Measurements from ENCODE around the gene GNGT2.
"Not testable (repeated sequence)": the region's sequence is repeated elsewhere in the genome, so short reads cannot be mapped to it uniquely, and the experiment has no call there.

GNGT2 gene

DNA sequence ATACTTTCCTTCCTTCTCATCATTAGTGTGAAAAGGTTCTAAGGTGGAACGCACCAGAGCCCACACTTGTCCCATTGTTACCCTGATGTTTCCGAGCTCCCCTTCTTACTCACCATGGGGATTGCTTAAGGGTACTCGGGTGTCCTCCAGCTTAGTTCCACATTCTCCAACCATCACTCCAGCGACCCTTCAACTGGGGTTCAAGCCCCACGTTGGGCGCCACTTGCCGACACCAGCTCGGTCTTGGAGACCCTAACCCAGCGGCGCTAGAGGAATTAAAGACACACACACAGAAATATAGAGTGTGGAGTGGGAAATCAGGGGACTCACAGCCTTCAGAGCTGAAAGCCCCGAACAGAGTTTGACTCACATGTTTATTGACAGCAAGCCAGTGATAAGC lies 34.4 kb downstream of the GNGT2 start:
- 94% methylated on average over 10 of the region's 11 CpGs for WGBS
- H3K4ac ChIP-seq (ENCODE audit: low read depth in 1 of 2, low read length in 2 of 2); H3K36me3 ChIP-seq (ENCODE audit: control insufficient read depth in 1 of 2, insufficient read depth in 2 of 2, low read depth in 1 of 2, low read length in 2 of 2); DNase-seq; H2BK5ac ChIP-seq (ENCODE audit: low read depth, low read length, poor library complexity, severe bottlenecking); H3K27ac ChIP-seq (ENCODE audit: low read length, poor library complexity, severe bottlenecking); H2AFZ ChIP-seq (ENCODE audit: low read depth, low read length); H2BK12ac ChIP-seq (ENCODE audit: low read length in 2 of 2); H3K4me2 ChIP-seq (ENCODE audit: low read length, poor library complexity, severe bottlenecking); H3K14ac ChIP-seq (ENCODE audit: low read length in 2 of 2); H2BK120ac ChIP-seq (ENCODE audit: low read depth, low read length); H2AK5ac ChIP-seq (ENCODE audit: low read length, severe bottlenecking); H3K23ac ChIP-seq (ENCODE audit: low read length in 2 of 2); H2BK15ac ChIP-seq (ENCODE audit: low read depth, poor library complexity, severe bottlenecking); H3K9ac ChIP-seq (ENCODE audit: low read length); H3K18ac ChIP-seq (ENCODE audit: low read depth in 1 of 2, low read length in 2 of 2); H4K91ac ChIP-seq (ENCODE audit: low read length); H4K8ac ChIP-seq (ENCODE audit: low read length); H3K4me3 ChIP-seq (ENCODE audit: insufficient read depth in 1 of 2, low read depth in 1 of 2, low read length in 2 of 2); H3K4me1 ChIP-seq (ENCODE audit: control insufficient read depth, insufficient read depth, low read depth, low read length); H3K79me1 ChIP-seq (replicated peaks; ENCODE audit: low read length, poor library complexity, severe bottlenecking): not testable (repeated sequence)
- peaks cover 29% of the 10 kb centered on the region for H3K9me3 ChIP-seq (ENCODE audit: control insufficient read depth, low read length)
- peaks cover 0 to 11% of the 10 kb centered on the region in 2 experiments for H3K27me3 ChIP-seq (ENCODE audit: control insufficient read depth in 1 of 2, insufficient read depth in 1 of 2, low read length in 2 of 2)

DNA sequence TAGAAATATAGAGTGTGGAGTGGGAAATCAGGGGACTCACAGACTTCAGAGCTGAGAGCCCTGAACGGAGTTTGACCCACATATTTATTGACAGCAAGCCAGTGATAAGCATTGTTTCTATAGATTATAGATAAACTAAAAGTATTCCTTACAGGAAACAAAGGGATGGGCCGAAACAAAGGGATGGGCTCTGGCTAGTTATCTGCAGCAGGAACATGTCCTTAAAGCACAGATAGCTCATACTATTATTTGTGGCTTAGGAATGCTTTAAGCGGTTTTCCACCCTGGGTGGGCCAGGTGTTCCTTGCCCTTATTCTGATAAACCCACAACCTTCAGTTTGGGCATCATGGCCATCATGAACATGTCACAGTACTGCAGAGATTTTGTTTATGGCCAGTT lies 39.7 kb downstream of the GNGT2 start:
- H3K4ac ChIP-seq (ENCODE audit: low read depth in 1 of 2, low read length in 2 of 2); H3K9ac ChIP-seq (ENCODE audit: low read length); H2AFZ ChIP-seq (ENCODE audit: low read depth, low read length); H3K4me1 ChIP-seq (ENCODE audit: control insufficient read depth, insufficient read depth, low read depth, low read length); H3K79me1 ChIP-seq (replicated peaks; ENCODE audit: low read length, poor library complexity, severe bottlenecking); H4K8ac ChIP-seq (ENCODE audit: low read length); H3K4me2 ChIP-seq (ENCODE audit: low read length, poor library complexity, severe bottlenecking); H3K18ac ChIP-seq (ENCODE audit: low read depth in 1 of 2, low read length in 2 of 2); H3K27ac ChIP-seq (ENCODE audit: low read length, poor library complexity, severe bottlenecking); DNase-seq; H3K14ac ChIP-seq (ENCODE audit: low read length in 2 of 2); H4K91ac ChIP-seq (ENCODE audit: low read length); H2BK120ac ChIP-seq (ENCODE audit: low read depth, low read length); H2BK15ac ChIP-seq (ENCODE audit: low read depth, poor library complexity, severe bottlenecking); H2BK12ac ChIP-seq (ENCODE audit: low read length in 2 of 2); H3K23ac ChIP-seq (ENCODE audit: low read length in 2 of 2); H2AK5ac ChIP-seq (ENCODE audit: low read length, severe bottlenecking); H3K4me3 ChIP-seq (ENCODE audit: insufficient read depth in 1 of 2, low read depth in 1 of 2, low read length in 2 of 2); H3K36me3 ChIP-seq (ENCODE audit: control insufficient read depth in 1 of 2, insufficient read depth in 2 of 2, low read depth in 1 of 2, low read length in 2 of 2); H2BK5ac ChIP-seq (ENCODE audit: low read depth, low read length, poor library complexity, severe bottlenecking): not testable (repeated sequence)
- 92% methylated on average over 1 of the region's 3 CpGs for WGBS
- H3K9me3 ChIP-seq (ENCODE audit: control insufficient read depth, low read length) = peaks cover 25% of the 10 kb centered on the region
- peaks cover 10 to 61% of the 10 kb centered on the region in 2 experiments for H3K27me3 ChIP-seq (ENCODE audit: control insufficient read depth in 1 of 2, insufficient read depth in 1 of 2, low read length in 2 of 2)

DNA sequence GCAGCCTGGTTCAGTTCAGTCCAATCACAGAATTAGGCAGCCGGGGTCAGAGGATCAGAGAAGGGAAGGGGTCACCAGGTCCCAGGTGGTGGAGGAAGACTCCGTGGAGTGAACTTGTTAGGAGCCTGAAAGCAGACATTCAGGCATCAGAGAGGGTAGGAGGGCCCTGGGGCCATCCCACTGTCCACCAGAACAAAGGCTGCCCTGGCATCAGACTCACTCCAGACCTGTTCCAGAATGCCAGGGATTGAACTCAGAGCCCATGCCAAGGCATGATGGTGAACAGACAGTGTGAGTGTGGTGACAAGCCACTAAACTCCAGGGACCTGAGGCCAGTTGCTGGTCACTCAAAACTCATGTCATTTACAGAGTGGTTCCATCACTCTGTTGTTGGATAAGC lies 40.2 kb downstream of the GNGT2 start:
- H3K27me3 ChIP-seq (ENCODE audit: control insufficient read depth in 1 of 2, insufficient read depth in 1 of 2, low read length in 2 of 2) = peaks cover 10 to 66% of the 10 kb centered on the region in 2 experiments
- H3K4me3 ChIP-seq (ENCODE audit: insufficient read depth in 1 of 2, low read depth in 1 of 2, low read length in 2 of 2) = no peak overlapping the region
- H3K9me3 ChIP-seq (ENCODE audit: control insufficient read depth, low read length) = peaks cover 20% of the 10 kb centered on the region
- H2AFZ ChIP-seq (ENCODE audit: low read depth, low read length) = no peak overlapping the region
- H4K91ac ChIP-seq (ENCODE audit: low read length) = no peak overlapping the region
- no peak overlapping the region for H3K4ac ChIP-seq (ENCODE audit: low read depth in 1 of 2, low read length in 2 of 2)
- H2BK12ac ChIP-seq (ENCODE audit: low read length in 2 of 2) = no peak overlapping the region
- no peak overlapping the region for H2BK15ac ChIP-seq (ENCODE audit: low read depth, poor library complexity, severe bottlenecking)
- no peak overlapping the region for H3K9ac ChIP-seq (ENCODE audit: low read length)
- no peak overlapping the region for H3K23ac ChIP-seq (ENCODE audit: low read length in 2 of 2)
- H3K36me3 ChIP-seq (ENCODE audit: control insufficient read depth in 1 of 2, insufficient read depth in 2 of 2, low read depth in 1 of 2, low read length in 2 of 2) = no peaks in the 10 kb centered on the region
- no peak overlapping the region for H2BK120ac ChIP-seq (ENCODE audit: low read depth, low read length)
- H3K14ac ChIP-seq (ENCODE audit: low read length in 2 of 2) = no peak overlapping the region
- no peak overlapping the region for H2AK5ac ChIP-seq (ENCODE audit: low read length, severe bottlenecking)
- WGBS = 53% methylated on average over 2 of the region's 2 CpGs
- no peak overlapping the region for H3K27ac ChIP-seq (ENCODE audit: low read length, poor library complexity, severe bottlenecking)
- no peaks in the 10 kb centered on the region for H3K79me1 ChIP-seq (replicated peaks; ENCODE audit: low read length, poor library complexity, severe bottlenecking)
- H3K4me1 ChIP-seq (ENCODE audit: control insufficient read depth, insufficient read depth, low read depth, low read length) = no peaks in the 10 kb centered on the region
- no peak overlapping the region for H2BK5ac ChIP-seq (ENCODE audit: low read depth, low read length, poor library complexity, severe bottlenecking)
- no peak overlapping the region for H3K18ac ChIP-seq (ENCODE audit: low read depth in 1 of 2, low read length in 2 of 2)
- no peak for DNase-seq
- H4K8ac ChIP-seq (ENCODE audit: low read length) = no peak overlapping the region
- no peak overlapping the region for H3K4me2 ChIP-seq (ENCODE audit: low read length, poor library complexity, severe bottlenecking)

DNA sequence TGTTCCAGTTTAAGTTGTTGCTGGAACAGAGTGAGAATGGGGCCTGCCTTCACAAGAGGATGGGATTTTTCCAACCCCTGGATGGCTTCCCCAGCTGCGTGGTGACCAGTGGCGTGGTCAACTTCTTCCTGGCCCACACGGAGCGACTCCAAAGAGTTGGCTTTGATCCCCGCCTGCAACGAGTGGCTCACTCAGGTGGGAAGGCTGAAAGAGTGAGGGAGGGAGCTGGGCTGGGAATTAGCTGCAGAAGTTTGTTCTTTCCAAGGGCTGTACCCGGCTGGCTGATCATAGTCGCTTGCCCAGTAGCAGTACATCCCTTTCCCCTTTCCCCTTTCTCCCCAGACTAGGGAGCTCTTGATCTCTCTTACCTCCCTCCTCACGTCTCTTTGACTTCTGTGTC lies 41.7 kb downstream of the GNGT2 start:
- no peak overlapping the region for H3K18ac ChIP-seq (ENCODE audit: low read depth in 1 of 2, low read length in 2 of 2)
- no peak overlapping the region for H4K8ac ChIP-seq (ENCODE audit: low read length)
- no peak for DNase-seq
- no peak overlapping the region for H3K23ac ChIP-seq (ENCODE audit: low read length in 2 of 2)
- H4K91ac ChIP-seq (ENCODE audit: low read length) = no peak overlapping the region
- no peaks in the 10 kb centered on the region for H3K79me1 ChIP-seq (replicated peaks; ENCODE audit: low read length, poor library complexity, severe bottlenecking)
- H3K27ac ChIP-seq (ENCODE audit: low read length, poor library complexity, severe bottlenecking) = no peak overlapping the region
- peaks cover 15 to 77% of the 10 kb centered on the region in 2 experiments for H3K27me3 ChIP-seq (ENCODE audit: control insufficient read depth in 1 of 2, insufficient read depth in 1 of 2, low read length in 2 of 2)
- H2AK5ac ChIP-seq (ENCODE audit: low read length, severe bottlenecking) = no peak overlapping the region
- H3K36me3 ChIP-seq (ENCODE audit: control insufficient read depth in 1 of 2, insufficient read depth in 2 of 2, low read depth in 1 of 2, low read length in 2 of 2) = no peaks in the 10 kb centered on the region
- no peaks in the 10 kb centered on the region for H3K4me1 ChIP-seq (ENCODE audit: control insufficient read depth, insufficient read depth, low read depth, low read length)
- 76% methylated on average over 9 of the region's 9 CpGs for WGBS
- no peak overlapping the region for H2BK12ac ChIP-seq (ENCODE audit: low read length in 2 of 2)
- H2BK5ac ChIP-seq (ENCODE audit: low read depth, low read length, poor library complexity, severe bottlenecking) = no peak overlapping the region
- H3K4me2 ChIP-seq (ENCODE audit: low read length, poor library complexity, severe bottlenecking) = no peak overlapping the region
- H3K14ac ChIP-seq (ENCODE audit: low read length in 2 of 2) = no peak overlapping the region
- no peak overlapping the region for H2BK120ac ChIP-seq (ENCODE audit: low read depth, low read length)
- no peak overlapping the region for H2BK15ac ChIP-seq (ENCODE audit: low read depth, poor library complexity, severe bottlenecking)
- no peak overlapping the region for H3K4me3 ChIP-seq (ENCODE audit: insufficient read depth in 1 of 2, low read depth in 1 of 2, low read length in 2 of 2)
- H3K9ac ChIP-seq (ENCODE audit: low read length) = no peak overlapping the region
- H3K4ac ChIP-seq (ENCODE audit: low read depth in 1 of 2, low read length in 2 of 2) = no peak overlapping the region
- H3K9me3 ChIP-seq (ENCODE audit: control insufficient read depth, low read length) = peaks cover 17% of the 10 kb centered on the region
- no peak overlapping the region for H2AFZ ChIP-seq (ENCODE audit: low read depth, low read length)
